ENCODE measurements around the gene RBKS.

DNA sequence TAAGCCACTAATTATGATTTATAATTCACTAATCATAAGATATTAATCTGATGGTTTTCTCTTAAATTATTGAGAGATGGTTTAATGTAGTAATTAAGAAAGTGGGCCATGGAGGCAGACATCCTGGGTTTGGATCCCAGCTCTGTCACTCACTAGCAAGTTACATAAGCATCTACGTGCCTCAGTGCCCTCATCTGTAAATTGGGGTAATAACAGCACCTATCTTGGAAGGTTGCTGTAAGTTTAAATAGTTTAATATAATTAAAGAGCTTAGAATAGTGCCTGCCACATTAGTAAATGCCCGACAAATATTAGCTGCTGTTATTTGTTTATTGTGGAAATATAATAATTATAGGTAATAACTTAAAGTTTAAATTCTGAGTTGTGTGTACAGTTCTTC lies 31.2 kb upstream of the RBKS start:
- TF ChIP-seq EZH2phosphoT487 (IDR thresholded peaks at IDR 0.05; ENCODE audit: low read depth): no peak
- TF ChIP-seq, protein P1, sequence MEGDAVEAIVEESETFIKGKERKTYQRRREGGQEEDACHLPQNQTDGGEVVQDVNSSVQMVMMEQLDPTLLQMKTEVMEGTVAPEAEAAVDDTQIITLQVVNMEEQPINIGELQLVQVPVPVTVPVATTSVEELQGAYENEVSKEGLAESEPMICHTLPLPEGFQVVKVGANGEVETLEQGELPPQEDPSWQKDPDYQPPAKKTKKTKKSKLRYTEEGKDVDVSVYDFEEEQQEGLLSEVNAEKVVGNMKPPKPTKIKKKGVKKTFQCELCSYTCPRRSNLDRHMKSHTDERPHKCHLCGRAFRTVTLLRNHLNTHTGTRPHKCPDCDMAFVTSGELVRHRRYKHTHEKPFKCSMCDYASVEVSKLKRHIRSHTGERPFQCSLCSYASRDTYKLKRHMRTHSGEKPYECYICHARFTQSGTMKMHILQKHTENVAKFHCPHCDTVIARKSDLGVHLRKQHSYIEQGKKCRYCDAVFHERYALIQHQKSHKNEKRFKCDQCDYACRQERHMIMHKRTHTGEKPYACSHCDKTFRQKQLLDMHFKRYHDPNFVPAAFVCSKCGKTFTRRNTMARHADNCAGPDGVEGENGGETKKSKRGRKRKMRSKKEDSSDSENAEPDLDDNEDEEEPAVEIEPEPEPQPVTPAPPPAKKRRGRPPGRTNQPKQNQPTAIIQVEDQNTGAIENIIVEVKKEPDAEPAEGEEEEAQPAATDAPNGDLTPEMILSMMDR (IDR thresholded peaks at IDR 0.05; ENCODE audit: low read depth, low read length): no peak
